T-helper 1 cell treated with Interleukin-12 subunit alpha and Interleukin-12 subunit beta and Interleukin-4 antibody, amounts not matched to agents 30 ng/mL and 1 ng/mL, for 36 hours (primary cell): ENCODE measurements around the gene ZP2. TPM values are rescaled to one million over a fixed set of nuclear protein-coding genes. Genes with fewer than 3 reads are reported as not detected.

Experiments
- intact Hi-C: fragments of 100-400 bp; cut with micrococcal nuclease; formaldehyde crosslinking; loops from one replicate; pipeline ENCODE4 v1.15.1; 2024
- total RNA-seq: library from RNA; stranded (reverse); gene quantifications from 2 replicates; pipeline ENCODE4 v1.2.3, GENCODE V29; 2022

The ZP2 gene
- total RNA-seq, 1 donor from 2014 or later, result not detected

DNA sequence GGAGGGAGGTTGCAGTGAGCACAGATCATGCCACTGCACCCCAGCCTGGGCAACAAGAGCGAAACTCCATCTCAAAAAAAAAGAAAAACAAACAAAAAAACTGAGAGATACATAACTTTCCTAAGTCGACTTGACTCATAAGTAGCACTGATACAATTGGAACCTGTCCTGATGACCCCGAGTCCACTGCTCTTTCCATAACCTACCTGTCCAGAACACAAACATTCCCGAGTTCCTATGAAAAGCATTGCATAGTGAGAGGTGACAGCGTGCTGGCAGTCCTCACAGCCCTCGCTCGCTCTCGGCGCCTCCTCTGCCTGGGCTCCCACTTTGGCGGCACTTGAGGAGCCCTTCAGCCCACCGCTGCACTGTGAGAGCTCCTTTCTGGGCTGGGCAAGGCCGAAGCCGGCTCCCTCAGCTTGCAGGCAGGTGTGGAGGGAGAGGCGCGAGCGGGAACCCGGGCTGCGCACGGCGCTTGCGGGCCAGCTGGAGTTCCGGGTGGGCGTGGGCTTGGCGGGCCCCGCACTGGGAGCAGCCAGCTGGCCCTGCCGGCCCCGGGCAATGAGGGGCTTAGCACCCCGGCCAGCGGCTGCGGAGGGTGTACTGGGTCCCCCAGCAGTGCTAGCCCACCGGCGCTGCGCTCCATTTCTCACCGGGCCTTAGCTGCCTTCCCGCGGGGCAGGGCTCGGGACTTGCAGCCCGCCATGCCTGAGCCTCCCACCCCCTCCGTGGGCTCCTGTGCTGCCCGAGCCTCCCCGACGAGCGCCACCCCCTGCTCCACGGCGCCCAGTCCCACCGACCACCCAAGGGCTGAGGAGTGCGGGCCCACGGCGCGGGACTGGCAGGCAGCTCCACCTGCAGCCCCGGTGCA, 59.0 kb downstream of the ZP2 start:
- intact Hi-C loops, result loop anchor here (10.0 kb wide), 1 partner anchor 298 kb away; no protein-coding TSS in a partner anchor

DNA sequence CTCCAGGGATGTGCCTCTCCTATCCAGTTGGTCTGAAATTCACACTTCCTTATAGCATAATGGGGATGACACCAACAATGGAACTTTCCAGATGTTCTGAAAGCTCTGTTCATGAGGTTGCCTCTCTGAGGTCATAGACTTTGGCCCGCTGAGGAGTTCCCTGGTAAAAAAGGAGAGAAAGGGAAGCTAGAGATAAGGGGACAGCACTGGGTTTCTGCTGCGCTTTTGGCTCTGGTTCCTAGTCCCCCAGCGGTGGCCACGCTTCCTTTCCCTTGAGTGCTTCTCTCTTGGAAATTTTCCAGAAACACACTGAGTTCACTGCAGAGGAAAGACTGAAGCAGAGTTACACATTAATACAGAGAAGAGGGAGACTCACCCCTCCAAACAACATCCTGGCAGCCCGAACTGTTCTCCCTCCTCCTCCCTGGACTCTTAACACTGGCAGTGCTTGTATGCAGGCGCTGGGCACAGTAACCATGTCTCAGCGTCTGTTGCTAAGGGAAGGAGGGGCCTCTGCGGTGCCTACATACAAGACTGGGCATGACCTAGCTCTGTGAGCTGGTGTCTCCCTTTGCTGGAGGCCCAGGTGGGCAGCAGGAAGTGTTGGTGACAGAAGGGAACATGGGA, 60.9 kb downstream of the ZP2 start, which contains the start of gene DNAH3:
Gene DNAH3, minus strand, starts transcription at position 472 of the 627 bp plus-strand sequence. CDS start 527 bp downstream, outside the sequence.
- intact Hi-C loops, result loop anchor here (10.0 kb wide), 1 partner anchor 296 kb away; no protein-coding TSS in a partner anchor

Other genes starting within 250 kb of the ZP2 start
- gene DNAH3, start 60.7 kb downstream of the ZP2 start, total RNA-seq, result 0.10 TPM in 1 of 2 replicates, not detected in the other
- gene LDAF1, start 52.9 kb downstream of the ZP2 start, total RNA-seq, result 6.8 and 8.4 TPM in 2 replicates
- not detected in 2 replicates for gene ANKS4B, start 22.1 kb upstream of the ZP2 start, total RNA-seq
- gene CRYM, start 66.7 kb upstream of the ZP2 start, total RNA-seq, result not detected in 2 replicates